NCI-H2081 (cell line): Measurements from ENCODE around the gene RBMX2.
"Not testable (repeated sequence)": the region's sequence is repeated elsewhere in the genome, so short reads cannot be mapped to it uniquely, and the experiment has no call there.

Experiments used
- DNase-seq, 2 experiments: peaks; one replicate each; lab custom pipeline; 2025; lab: John Stamatoyannopoulos, UW

Gene RBMX2

GRCh38 chrX:130401415-130402207, at the start of gene RBMX2:
Gene RBMX2 (plus strand): TSS chrX:130401987. CDS start chrX:130402033, 46 bp downstream.
- DNase-seq, result peak; percentile 23 to 56

GRCh38 chrX:130352050-130352449, 49.7 kb upstream of the RBMX2 start:
- not testable (repeated sequence) for DNase-seq

- no peak for DNase-seq
Observed at GRCh38 chrX:130376077-130376476, 25.7 kb upstream of the RBMX2 start.

- no peak for DNase-seq
Observed at GRCh38 chrX:130378024-130378669, 23.6 kb upstream of the RBMX2 start.

GRCh38 chrX:130385520-130385919, 16.3 kb upstream of the RBMX2 start, which contains the start of gene GPR119:
Gene GPR119 (minus strand): TSS chrX:130385674. CDS start chrX:130385447, 227 bp downstream.
- DNase-seq, result no peak

- DNase-seq, result no peak
Observed at GRCh38 chrX:130386408-130386808, 15.4 kb upstream of the RBMX2 start.

- peak; percentile 8 to 29 for DNase-seq
Observed at GRCh38 chrX:130393451-130394074, 8.2 kb upstream of the RBMX2 start.

- DNase-seq, result no peak
Observed at GRCh38 chrX:130395341-130395740, 6.4 kb upstream of the RBMX2 start.

GRCh38 chrX:130402208-130402684, 459 bp downstream of the RBMX2 start:
- DNase-seq, result no peak

- DNase-seq, result no peak
Observed at GRCh38 chrX:130413415-130413814, 11.6 kb downstream of the RBMX2 start.

GRCh38 chrX:130414800-130415199, 13.0 kb downstream of the RBMX2 start:
- DNase-seq, result no peak

GRCh38 chrX:130415201-130415600, 13.4 kb downstream of the RBMX2 start:
- no peak for DNase-seq

- DNase-seq, result no peak
Observed at GRCh38 chrX:130416785-130417184, 15.0 kb downstream of the RBMX2 start.

- DNase-seq, result no peak
Observed at GRCh38 chrX:130418066-130418465, 16.3 kb downstream of the RBMX2 start.

GRCh38 chrX:130418740-130419139, 17.0 kb downstream of the RBMX2 start:
- no peak for DNase-seq

- DNase-seq, result no peak
Observed at GRCh38 chrX:130419263-130419662, 17.5 kb downstream of the RBMX2 start.

GRCh38 chrX:130426531-130426930, 24.7 kb downstream of the RBMX2 start:
- no peak for DNase-seq

- not testable (repeated sequence) for DNase-seq
Observed at GRCh38 chrX:130429236-130429635, 27.4 kb downstream of the RBMX2 start.

GRCh38 chrX:130435937-130436336, 34.1 kb downstream of the RBMX2 start:
- DNase-seq, result no peak

GRCh38 chrX:130437996-130438395, 36.2 kb downstream of the RBMX2 start:
- DNase-seq, result not testable (repeated sequence)

GRCh38 chrX:130443875-130444274, 42.1 kb downstream of the RBMX2 start:
- no peak for DNase-seq

- no peak for DNase-seq
Observed at GRCh38 chrX:130444641-130445336, 43.0 kb downstream of the RBMX2 start.
